NCI-H2227 (cell line): Measurements from ENCODE around the gene DIDO1.

Experiments
- DNase-seq: peaks from one replicate; lab custom pipeline; 2025; ENCODE audit not compliant: unreplicated experiment; lab: John Stamatoyannopoulos, UW

Gene DIDO1

DNA sequence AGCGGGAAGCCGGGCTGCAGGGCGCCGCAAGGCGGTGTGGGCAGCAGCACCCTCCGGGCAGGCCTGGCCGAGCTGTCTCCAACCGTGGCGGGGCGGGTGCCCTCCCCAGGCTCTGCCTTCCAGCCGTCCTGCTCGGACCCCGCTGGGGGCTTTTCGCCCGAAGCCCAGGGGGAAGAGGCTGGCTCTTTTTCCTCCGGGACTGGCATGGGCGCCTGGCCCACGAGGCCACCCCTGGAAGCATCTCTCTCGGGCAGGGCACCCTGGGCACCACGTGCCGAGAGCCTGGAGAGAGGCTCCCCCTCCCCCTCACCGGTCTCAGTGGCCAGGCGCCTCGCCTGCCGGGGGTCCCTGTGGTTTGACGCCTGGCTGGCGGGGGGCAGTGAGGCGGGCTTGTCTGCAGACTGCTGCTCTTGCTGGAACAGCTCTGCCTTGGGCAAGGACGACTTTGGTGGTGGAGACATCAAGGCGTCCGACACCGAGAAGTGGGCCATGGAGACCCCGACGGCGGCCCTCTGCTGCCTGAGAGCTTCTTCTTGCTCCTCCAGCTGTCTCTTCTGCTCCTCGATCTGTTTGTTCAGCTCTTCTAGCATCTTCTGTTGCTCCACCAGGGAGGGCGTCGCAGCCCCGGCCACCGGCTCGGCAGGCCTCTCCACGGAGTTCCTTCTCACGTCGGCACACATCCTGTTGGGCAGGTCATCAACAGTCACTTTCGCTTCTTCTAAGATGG, 45.2 kb downstream of the DIDO1 start:
- DNase-seq: no peak

DNA sequence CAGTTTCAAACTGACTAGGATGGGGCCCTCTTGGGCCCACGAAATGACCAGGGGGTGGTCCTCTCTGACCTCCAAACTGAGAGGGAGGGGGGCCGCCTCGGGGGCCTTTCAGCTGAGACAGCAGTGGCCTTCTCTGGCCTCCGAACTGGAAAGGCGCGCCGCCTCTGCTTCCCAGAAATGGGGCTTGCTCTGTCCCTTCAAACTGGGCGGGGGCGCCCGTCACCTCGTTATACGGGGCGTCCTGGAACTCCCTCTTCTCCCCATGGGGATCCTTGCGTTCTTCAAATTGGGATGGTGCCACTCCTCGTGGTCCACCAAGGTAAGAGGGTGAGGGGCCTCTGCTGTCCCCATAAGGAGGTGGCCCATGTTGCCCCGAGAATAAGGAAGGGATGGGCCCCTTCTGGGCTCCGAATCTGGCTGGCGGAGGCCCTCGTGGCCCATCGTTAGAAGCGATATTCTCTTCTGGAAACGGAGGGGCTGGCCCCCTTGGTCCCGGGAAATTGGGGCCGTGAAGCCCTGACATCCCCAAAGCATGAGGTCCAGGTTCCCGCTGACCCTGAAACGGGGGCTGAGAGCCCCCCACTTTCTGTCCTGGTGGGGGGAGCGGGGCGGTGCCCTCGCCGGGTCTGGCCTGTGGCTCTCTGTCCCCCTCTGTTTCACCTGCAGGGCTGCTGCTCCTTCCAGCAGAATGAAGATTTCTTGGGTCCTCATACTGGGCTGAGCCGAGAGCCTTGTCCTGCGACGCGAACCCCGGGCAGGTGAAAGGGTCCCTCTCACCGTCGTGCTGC, 46.0 kb downstream of the DIDO1 start:
- DNase-seq: no peak

DNA sequence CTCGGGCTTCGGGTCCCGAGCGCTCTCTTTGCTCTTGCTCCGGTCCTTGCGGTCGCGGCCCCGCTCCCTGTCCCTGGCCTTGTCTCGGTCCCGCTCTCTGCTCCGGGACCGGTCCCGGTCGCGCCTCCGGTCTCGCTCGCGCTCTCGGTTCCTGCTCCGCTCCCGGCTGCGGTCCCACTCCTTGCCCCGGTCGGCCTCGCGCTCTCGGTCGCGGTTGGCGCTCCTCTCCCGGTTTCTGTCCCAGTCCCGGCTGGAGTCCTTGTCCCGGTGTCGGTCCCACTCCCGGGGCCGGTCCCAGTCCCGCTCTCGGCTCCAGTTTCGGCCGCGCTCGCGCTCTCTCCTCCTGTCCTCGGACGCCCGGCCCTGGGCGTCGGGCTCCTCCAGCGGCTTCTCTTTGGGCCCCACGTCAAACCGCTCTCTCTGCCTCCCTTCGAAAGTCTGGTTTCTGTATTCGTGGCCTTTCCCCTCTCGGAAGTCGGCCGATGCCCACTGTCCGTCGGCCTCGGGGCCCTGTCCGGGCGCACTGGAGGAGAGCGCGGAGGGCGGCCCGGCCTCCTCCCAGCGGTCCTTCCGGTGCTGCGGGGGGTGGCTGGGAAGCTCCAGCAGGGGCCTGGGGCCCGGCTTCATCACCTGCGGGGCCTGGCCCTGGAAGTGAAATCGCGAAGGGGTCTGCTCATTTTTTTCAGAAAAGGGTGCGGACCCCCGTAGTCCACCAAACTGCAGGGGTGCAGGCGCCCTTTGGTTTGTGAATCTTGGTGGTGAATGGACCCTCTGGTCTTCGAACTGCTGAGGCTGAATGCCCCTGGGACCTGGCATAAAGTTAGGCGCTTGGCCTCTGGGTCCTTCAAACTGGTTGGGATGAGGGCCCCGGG, 46.8 kb downstream of the DIDO1 start:
- DNase-seq: no peak

DNA sequence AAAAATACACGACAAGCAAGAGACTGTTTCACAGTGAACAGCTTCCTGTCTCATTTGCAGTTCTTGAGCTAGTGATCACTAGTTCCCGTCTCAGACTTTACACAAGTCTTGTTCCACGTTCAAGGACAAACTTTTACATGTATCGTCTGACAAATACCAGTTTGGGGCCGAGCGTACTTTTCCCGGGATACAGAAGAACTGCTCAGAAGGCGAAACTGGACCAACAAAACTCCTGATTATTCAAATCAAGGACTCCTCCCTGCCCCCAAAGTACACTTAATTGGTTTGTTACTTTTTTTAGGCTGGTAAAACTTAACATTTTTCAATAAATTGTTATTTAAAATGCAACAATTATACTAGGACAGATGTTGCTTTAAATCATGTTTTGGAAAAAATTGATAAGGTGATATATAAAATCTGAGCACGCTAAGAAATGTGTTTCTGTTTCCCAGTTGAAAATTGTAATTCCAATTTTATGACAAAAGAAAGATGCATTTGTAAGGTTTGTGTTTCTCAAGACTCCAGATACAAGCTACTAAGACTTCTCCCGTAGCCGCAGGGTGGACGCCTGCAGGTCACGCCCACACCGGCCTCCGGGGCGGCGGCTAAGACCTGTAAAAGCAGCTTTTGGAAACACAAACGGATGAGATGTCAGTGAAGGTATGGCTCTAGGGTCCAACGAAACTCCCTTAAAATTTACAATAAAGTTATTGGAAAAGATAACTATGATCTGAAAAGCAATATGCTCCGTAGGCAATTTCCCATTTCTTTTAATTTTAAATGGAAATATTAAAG, 47.9 kb downstream of the DIDO1 start:
- no peak for DNase-seq

DNA sequence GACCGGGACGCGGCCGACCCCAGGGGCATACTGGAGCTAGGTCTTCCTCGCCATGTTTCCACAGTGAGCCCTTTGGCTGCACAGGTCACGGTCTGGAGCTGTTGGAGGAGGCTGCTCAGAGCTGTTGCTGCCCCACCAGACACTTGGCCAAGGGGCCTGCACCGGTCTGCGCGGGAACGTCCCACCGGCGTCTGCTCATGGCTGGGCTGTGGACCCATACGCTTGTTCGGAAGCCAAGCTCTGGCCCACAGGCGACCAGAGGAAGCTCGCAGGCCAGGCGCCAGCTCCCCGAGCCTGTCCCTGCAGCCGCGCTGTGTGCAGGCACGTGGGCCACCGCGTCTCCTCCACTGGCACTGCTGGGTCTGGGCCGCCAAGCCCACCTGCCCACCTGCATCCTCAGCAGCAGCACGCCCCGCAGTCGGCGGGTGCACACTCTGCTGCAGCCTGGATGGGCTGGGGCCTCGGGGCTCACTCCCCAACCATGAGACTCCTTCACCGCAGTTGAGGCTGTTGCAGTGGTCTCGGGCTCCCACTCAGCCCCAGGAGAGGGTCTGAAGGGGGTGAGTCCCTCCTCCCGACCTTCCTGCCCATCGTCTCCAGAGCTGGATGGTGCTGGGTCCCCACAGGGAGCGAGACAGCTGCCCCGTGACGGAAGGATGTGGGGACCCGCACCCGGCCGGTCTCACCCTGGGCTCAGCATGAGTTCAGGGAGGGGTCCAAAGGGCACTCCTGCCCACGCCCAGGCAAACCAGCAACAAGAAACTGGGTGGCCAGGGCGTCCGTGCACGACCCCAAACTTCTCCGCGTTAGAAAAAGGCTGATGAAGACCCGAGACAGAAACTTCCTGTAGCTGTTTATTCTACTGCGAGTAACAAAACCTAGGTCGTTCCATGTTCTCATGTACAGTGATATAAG, 49.1 kb downstream of the DIDO1 start:
- no peak for DNase-seq

DNA sequence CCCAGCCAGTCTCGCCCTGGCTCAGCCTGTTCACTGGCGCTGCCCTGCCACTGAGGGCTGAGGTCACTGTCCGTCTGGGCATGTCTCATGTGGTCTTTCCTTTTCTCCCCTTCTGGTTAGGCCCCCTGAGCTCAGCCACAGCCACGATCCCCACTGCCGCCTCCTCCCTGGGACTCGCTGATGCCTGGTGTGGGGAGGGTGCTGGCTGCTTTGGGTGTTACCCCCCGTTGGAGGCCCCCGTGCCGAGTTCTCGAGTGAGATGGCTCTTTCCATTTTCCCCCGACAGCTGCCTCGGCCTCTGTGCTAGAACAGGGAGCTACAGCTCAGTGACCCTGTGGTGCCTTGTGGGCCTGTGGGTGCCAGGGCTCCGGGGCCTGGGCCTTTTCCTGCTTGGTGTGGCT, 49.8 kb downstream of the DIDO1 start:
- no peak for DNase-seq

DNA sequence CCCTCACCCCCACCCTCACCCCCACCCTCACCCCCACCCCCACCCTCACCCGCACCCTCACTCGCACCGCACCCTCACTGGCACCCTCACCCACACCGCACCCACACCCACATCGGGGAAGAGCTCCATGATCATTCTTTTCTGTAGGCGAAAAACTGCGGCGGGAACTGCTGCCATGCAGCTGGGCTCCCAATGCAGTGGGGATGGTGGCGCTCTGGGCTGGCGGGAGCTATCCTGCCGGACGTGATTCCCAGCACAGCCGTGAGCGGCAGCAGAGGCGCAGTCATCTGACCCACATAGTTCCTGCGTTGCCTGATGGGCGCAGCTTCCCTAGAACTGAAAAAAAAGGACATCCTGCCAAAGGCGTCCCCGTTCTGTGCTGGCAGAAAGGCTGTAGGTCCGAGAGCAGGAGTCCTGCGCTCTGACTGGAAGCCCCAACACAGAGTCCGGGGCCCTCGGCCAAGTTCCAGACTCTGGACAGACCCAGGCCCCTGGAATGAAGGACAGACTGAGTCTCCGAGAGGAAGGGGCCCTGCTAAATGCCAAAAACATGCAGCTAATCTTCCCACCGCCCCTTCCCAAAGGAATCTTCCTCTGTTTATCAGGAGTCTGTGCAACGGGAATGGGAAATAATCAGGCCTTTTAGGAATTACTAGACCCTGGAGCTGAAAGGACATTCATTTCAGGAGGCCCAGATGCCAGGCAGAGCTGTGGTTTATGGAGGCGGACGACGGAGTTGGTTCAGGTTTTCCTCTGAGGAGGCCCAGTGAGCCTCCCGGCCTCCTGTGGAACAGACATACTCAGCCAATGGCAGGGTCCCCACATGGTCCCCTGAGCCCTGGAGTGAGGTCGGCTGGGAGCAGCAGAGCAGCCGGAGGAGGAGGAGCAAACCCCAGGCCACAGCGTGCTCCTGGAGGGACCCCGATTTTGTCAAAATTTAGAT, 50.6 kb downstream of the DIDO1 start:
- DNase-seq: peak; percentile 84

DNA sequence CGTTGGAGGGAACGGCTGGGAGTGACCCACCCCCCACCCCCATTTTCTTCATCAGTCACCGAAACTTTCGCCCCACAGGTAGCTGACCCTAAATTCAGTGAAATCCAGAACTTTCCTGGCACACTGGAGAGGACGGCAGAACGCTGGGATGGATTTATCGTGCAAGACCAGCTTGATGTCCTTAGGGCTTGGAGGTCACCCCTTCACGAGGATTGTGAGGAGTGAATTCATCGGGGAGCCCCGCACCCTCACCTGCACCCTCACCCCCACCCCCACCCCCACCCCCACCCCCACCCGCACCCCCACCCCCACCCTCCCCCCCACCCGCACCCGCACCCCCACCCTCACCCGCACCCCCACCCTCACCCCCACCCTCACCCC, 51.4 kb downstream of the DIDO1 start:
- no peak for DNase-seq

DNA sequence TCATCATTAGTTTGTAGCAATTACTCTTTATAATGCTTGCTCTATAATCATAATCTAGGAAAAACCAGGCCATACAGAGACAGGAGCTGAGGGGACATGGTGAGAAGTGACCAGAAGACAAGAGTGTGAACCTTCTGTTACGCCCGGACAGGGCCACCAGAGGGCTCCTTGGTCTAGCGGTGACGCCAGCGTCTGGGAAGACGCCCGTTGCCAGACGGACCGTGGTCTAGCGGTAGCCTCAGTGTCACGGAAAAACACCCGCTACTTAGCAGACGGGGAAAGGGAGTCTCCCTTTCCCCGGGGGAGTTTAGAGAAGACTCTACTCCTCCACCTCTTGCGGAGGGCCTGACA, 52.6 kb downstream of the DIDO1 start:
- peak; percentile 61 for DNase-seq

DNA sequence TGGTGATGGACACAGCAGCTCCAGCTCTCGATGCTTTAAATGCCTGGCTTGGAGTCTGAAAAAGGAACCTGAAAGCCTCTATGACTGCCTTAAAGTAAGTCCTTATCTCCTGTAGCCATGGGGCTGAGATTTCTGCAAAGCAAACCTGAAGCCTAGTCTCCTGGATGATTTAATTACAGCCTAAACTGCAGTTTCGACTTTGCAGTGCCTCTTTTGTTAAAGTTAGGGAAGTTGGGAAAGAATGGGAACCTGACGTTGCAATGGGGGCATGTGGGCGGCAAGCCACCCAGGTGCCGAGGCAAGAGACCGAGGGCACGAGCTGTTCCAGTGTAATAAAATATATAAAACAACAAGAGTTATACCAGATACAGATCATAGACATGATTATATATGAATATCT, 53.0 kb downstream of the DIDO1 start:
- no peak for DNase-seq

DNA sequence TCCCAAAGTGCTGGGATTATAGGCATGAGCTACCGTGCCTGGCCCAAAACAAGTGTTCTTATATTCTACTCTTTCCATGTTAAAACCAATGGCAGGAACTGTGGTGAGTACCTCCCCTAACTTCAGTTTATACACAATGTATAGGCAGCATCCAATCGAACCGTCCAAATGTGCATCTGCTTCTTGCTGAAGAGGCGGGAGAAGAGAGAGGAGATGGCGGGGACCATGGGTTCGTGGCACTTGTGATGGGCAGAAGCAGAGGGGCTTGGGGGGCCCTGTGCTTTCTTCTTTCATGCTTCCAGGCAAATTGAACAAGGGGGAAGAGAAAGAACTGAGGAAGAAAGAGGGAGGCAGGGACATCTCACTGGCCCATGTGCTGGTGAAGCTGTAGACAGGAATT, 53.4 kb downstream of the DIDO1 start:
- no peak for DNase-seq

DNA sequence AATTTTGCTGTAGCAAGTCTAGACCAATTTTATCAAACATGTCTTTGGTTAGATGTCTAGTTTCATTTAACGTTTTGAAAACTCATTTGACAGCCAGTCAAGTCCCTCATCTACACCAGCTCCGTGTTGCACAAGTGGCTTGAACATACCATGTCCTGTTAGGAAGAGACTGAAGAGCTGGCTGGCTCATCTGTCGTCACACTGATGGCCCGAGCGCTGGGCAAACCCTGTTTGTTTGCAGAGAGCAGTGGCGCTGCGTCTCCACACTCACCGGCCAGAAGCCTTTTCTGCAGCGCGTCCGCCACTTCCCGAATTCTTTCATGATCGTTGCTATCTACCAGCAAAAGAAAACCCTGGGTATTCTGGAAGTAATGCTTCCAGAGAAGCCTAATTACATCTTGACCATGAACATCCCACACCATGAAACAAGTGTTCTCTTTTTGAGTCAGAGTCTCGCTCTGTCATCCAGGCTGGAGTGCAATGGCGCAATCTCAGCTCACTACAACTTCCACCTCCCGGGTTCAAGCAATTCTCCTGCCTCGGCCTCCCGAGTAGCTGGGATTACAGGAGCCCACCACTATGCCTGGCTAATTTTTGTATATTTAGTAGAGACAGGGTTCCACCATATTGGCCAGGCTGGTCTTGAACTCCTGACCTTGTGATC, 54.0 kb downstream of the DIDO1 start:
- DNase-seq: no peak

DNA sequence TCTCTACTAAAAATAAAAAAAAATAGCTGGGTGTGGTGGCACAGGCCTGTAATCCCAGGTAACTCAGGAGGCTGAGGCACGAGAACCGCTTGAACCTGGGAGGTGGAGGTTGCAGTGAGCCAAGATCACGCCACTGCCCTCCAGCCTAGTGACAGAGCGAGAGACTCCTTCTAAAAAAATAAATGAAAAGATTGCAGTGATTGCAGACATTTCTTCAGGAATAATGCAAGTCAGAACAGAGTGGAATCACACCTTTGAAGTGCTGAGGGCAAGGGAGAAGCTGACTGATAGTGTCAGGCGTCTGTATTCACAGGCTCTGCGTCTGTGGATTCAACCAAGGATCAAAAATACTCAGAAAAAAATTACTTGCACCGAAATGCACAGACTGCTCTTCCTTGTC, 62.1 kb downstream of the DIDO1 start:
- DNase-seq: no peak

DNA sequence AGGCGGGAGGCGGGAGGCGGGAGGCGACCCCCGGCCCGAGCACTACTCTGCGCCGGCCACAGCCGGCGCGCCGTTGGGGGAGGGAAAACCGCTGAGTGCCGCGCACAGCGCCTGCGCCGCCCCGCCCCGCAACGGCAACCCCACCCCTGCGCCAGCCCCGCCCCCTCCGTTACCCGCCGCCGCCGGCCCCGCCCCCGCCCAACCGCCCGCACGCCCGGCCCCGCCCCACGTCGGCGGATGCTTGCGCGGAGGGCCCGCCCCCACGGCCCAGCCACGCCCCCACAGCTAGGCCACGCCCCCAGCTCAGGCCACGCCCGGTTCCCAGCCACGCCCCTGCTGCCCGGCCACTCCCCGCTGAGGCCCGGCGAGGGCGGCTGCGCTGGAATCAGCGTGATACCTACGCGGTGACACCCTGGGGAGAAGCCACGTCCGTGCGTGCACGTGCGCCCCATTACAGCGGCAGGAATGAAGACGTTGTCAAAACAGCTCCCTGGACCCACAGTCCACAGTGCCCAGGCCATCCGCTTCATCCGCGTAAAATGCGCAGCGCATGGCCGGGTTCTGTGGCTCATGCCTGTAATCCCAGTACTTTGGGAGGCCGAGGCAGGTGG, 64.5 kb downstream of the DIDO1 start, which contains the start of gene TCFL5:
TCFL5 (minus strand) TSS at position 97 of the 611 bp plus-strand sequence. CDS start 152 bp downstream, outside the sequence.
- DNase-seq: peak; percentile 93

DNA sequence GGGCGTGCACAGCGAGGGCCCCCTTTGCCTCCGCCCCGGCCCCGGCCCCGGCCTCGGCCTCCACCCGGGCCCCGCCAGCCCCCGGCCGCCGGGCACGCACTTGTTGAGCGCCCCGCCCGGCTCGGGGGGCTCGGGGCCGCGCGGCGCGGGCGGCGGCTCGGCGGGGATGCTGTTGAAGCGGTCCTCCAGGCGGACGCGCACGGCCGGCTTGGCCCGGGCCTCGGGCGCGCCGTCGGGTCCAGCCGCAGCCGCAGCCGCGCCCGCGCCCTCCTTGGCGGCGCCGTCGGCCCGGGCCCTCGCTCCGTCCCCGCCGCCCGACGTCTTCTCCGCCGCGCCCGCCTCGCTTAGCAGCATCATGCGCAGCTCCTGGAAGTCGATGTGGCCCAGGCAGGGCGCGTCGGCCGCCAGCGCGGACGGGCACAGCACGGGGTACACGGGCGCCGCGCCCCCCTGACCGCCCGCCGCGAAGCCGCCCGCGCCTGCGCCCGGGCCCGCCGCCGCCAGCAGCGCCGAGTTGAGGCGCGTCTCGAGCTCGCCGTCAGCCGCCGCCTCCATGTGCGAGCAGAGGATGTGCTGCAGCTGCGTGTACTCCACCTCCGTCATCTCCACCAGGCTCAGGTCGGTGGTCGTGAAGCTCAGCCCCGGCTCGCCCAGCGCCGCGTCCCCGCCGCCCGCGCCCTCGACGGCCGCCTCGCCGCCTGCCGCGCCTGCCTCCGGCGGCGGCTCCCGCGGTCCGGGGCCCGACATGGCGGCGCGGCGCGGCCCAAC, 65.2 kb downstream of the DIDO1 start:
- DNase-seq: peak; percentile 57

DNA sequence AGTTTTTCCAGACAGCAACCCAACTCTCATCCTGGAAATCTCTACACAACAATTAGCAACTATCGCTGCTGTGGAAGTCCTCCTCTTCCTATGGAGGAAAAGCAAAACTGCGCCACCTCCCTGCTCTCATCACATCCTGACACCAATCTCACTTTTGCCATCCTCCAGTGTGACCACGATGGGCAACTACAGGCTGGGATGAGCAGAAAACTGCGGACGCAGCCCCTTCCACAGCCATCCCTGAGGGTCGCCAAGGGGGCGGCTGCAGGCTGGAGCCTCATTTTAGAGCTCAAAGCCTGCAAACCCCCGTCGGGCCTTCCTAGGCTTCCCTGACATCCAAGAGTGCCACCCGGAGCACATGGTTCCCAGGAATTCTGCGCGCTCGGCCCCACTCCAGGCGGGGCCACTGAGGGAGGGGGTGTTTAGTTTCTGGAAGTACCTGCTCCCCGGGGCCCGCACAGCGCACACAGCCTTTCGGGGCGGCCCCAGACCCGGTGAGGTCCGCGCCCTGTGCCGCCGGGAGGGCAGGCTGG, 65.8 kb downstream of the DIDO1 start:
- peak; percentile 55 for DNase-seq

DNA sequence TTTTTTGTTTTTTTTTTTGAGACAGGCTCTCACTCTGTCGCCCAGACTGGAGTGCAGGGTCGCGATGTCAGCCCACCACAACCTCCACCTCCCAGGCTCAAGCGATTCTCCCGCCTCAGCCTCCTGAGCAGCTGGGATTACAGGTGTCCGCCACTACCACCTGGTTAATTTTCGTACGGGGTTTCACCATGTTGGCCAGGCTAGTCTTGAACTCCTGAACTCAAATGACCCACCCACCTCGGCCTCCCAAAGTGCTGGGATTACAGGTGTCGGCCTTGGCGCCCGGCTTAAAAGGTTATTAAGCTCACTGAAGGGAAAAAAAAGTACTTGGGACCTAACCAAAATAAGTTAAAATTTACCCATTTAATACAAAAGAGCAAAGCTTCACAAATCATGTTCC, 66.6 kb downstream of the DIDO1 start:
- DNase-seq: no peak
